GM21786 (cell line): Measurements from ENCODE around the gene ZNF839.
A peak's percentile ranks its signal among the peaks of the same experiment; 100 is the strongest.
"Not testable (repeated sequence)": the region's sequence is repeated elsewhere in the genome, so short reads cannot be mapped to it uniquely, and the experiment has no call there.

Experiments
- ATAC-seq: cut with Tn5 transposase; IDR thresholded peaks from one replicate; pipeline ENCODE4 v1.9.1; 2021; ENCODE audit not compliant: unreplicated experiment

Gene ZNF839

DNA sequence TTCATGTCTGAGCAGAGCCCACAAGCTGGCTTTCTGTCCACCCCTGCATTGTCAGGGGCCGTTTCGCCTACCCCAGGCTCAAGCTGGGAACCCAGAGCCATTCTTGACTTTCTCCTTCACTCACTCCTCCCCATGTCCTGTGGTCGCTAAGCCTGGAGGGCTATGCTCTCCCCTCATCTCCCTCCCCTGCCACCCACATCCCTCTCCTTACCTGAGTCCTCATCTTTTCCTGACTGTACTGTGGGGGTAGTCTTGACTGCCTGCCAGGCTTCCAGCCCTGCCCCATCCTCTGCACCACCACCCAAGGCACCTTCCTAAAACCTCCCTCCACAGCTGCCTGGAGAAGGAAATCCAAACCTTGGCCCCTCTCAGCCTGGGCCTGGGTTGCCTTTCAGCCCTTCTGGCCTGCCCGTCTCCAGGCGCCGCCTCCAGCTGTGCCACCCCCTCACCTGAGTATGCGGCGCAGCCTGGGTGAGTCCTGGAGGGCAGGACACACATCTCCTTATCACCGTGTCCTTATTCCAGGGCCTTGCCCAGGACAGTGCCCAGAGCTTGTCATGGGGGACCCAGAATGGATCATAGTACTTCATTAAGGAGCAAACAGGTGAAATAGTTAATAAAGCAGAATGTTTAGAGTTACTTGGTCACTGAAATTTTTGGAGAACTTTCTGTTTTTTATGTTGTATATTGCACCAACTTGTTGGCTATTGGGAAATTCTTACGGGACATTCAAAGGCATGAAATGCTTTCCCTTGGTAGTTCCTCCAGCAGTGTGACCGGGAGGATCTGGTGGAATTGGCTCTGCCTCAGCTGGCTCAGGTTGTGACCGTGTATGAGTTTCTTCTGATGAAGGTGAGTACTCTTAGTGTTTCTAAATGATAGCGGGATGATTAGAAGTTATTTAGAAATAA is 14.5 kb downstream of the ZNF839 start:
- no peak for ATAC-seq

DNA sequence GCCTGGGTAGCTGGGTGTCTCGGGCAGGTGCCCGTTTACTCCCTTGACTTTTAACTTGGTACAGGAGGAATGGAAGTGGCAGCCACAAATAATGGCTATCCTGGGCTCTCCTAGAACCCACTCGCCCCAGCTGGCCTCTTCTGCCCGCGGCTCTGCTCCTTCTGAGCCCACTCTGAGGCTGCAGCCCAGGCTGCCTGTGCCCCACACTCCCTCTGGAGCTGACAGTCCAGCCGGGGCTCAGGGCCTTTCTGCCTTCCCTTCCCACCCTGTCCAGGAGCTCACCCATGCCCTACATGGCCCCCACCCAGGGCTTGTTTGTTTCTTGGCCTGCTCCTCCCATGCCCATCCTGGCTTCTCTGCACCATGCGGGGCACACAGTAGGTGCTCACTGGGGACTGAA is 15.6 kb downstream of the ZNF839 start:
- ATAC-seq, result no peak

DNA sequence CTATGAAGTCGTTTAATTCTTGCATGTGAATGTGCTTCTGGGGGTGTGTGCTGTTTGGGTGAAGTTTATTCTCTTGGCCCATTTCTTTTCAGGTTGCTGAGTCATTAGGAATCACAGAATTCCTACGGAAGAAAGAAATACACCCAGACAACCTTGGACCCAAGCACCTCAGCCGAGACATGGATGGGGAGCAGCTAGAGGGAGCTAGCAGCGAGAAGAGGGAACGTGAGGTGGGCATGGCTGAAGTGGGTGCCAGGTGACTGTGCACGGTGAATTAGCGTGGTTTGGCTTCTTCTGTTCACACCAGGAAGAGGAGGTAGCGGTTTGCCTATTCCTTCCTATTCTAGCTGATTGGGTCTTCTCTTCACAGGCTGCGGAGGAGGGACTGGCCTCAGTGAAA is 19.2 kb downstream of the ZNF839 start:
- ATAC-seq, result no peak

DNA sequence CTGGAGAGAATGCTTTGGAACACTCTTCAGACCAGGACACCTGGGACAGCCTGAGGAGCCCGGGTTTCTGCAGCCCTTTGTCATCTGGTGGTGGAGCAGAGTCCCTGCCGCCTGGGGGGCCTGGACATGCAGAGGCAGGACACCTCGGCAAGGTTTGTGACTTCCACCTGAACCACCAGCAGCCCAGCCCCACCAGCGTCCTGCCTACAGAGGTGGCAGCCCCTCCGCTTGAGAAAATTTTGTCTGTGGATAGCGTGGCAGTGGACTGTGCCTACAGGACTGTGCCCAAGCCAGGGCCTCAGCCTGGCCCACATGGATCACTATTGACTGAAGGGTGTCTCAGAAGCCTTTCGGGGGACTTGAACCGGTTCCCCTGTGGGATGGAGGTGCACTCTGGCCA is 22.0 kb downstream of the ZNF839 start:
- no peak for ATAC-seq

DNA sequence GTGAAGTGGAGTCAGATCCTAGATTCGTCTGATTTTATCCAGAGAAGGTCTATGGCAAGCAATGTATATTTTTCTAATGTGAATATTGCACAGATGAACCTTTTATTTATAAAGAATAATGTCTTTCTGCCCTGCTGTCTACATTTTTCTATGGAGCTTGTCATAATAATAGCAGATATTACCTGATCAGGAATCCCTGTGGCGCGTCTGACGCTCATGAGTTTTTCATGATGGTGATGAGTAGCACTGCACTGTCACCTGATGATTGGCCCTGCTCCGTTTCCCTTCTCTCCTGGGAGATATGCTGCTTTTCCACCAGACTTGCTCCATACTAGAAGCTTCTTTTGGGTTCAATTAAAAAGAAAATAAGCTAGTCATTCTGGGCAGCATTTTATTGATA is 22.7 kb downstream of the ZNF839 start:
- no peak for ATAC-seq

DNA sequence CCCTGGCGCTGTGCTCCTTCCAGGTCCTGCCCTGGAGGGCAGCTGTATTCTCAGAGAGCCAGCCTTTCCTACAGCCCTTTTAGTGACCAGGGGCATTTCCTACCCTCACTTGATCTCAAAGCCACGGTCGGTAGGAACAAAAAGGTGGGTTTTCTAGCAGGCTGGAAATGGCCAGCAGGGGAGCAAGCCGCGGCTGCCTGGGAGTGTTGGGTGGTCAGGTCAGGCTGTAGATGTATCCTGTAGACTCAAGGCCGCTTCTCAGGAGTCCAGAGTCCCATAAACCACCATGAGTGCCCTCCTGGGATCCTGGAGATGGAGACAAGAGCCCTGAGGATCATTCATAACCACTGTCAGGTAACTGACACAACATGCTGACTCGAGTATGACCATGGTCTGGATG is 24.5 kb downstream of the ZNF839 start:
- ATAC-seq, result no peak

DNA sequence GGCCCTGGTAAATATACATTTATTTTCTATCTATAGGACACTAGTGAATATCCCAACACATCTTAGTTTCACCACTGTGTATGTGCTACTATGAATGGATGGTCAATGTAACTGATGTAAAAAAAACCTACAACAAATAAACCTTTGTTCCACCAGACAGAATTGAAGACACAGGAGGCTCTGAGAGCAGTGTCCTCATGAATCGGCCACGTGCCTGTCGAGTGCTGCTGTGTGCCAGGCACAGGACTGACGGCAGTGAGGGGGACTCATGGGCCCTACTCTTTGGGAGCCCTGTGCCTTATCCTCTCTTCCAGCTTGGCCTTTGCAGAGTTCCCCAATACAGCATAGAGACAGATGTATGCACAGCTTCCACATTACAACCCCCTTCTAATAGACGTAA is 24.9 kb downstream of the ZNF839 start:
- no peak for ATAC-seq

DNA sequence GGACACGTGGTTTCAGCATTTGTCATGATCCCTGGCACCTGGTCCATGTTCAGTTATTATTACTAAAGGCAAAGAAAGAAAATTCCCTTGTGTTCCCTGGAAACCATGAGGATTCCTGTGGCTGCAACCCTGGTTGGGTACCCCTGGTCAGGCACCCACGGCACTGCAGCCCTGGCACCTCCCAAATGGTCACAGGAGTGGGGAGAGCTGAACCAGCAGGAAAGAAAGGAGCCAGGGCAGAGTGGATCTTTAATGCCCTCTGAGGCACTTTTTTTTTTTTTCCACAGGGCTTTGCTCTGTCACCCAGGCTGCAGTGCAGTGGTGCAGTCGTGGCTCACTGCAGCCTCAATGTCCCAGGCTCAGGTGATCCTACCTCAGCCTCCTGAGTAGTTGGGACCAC is 25.7 kb downstream of the ZNF839 start:
- ATAC-seq, result no peak

DNA sequence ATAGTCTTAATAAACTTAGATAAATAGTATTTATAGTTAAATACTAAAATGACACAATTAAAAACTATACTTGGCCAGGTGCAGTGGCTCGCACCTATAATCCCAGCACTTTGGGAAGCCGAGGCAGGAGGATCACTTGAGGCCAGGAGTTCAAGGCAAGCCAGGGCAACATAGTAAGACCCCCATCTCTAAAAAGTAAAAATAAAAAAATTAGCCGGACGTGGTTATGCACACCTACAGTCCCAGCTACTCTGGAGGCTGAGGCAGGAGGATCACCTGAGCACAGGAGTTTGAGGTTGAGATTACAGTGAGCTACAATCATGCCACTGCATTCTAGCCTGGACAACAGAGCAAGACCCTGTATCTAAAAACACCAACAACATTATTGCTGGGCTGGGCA is 27.1 kb downstream of the ZNF839 start:
- ATAC-seq, result no peak

DNA sequence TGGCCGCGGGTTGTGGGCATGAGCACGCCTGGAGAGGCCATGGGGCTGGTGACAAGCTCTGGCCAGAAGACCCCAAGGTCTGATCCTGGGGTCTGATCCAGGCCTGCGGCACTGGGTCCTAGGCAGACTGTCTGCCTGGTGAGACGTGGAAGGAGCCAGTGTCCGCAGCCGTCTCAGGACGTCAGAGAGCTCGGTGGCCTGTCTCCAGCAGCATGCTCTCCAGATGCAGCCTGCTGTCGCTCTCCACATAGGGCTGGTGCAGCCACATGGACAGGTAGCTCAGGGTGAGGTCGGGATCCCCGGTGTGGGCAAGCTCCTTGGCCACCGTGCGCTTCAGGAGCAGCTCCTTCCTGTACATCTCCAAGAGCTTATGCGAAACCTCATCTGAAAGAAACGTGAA is 28.8 kb downstream of the ZNF839 start:
- no peak for ATAC-seq

DNA sequence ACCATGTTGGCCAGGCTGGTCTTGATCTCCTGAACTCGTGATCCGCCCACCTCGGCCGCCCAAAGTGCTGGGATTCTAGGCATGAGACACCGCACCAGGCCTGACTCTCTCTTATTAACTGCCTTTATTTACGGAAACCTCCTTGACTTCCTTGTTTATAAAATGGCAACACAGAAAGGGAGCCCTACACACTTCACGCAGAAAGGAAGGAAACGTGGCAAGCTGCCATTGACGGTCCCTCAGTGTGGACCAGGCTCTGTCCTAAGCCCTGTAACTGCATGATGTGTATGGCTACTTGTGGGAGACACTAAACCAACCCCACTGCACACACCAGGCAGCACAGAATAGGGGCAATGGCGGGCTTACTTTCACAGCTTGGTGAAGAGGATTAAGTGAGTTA is 31.5 kb downstream of the ZNF839 start:
- no peak for ATAC-seq

DNA sequence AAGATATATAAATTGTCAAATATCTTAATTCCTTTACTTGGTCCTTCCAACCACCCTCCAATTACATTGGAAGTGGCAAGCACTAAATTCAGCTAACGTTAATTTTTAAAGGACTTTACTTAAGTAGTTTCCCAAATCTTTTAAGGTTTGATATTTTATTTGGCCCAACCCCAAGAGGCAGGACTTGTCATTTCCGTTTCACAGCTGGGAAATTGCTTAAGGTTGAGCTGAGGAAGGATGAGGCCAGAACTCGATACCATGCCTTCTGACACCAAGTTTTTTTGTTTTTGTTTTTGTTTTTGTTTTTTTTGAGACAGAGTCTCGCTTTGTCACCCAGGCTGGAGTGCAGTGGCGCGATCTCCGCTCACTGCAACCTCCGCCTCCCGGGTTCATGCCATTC is 32.0 kb downstream of the ZNF839 start:
- not testable (repeated sequence) for ATAC-seq

DNA sequence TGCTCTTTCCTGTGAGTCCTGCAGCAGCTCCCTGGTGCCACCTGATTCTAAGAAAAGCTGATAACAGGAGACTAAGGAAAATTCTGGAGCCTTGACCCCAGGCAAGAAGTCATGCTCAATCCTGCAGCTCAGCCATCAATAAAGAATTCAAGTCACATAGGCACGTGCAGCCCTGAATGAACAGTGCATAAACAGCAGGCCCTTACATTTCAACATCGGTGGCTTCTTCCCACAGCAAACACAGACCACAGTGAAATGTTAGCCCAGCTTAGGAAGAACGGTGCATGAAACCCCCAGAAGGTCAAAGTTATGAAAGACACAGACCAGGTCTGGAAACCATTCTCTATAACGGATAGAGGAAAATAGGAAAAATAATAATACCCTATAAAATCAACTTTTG is 32.7 kb downstream of the ZNF839 start:
- no peak for ATAC-seq

DNA sequence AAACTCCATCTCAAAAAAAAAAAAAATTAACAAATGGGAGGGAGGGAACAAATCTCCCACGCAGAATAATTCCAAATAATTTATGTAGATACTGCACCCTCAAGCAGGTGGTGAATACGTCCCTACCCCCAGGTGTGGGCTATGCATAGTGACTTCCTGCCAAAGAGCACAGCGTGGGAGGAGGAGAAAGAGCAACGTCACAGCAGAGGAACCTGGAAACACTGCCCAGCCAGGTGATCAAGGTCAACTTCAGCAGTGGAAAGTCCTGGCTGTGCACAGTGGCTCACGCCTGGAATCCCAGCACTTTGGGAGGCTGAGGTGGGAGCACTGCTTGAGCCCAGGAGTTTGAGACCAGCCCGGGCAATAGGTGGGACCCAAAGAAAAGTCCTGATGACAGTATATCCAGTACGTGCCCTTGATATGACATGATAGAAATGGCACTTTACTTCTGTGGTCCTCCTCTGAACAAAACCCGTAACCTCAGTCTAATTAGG is 33.6 kb downstream of the ZNF839 start:
- no peak for ATAC-seq

DNA sequence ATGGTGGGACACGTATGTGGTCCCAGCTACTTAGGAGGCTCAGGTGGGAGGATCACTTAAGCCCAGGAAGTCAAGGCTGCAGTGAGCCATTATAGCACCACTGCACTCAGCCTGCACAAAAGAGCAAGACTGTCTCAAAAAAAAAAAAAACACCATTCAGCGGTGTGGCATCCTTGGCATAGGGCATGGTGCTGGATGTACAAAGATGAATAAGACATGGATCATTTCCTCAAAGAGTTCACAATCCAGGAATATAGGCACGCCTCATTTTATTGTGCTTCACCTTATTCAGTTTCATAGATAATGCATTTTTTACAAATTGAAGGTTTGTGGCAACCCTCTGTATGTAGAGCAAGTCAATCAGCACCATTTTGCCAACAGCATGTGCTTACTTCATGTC is 36.7 kb downstream of the ZNF839 start:
- no peak for ATAC-seq

DNA sequence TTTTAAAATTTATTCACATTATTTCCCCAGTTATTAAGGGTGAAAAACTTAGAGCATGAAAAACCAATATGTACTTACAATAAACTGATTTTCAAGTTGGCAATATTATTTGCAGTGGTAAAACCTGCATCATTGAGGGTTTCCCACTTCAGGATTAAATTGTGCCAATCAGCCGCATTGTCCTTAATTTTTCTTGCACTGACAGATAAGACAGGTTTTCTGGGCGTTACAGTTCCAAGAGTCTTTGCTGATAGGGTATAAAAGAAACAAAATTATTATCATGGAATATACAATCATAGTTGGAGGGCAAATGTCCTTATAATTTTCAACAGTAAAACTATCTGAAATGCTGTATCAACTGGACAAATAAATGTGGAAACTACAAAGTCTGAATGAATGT is 39.8 kb downstream of the ZNF839 start:
- ATAC-seq, result no peak

DNA sequence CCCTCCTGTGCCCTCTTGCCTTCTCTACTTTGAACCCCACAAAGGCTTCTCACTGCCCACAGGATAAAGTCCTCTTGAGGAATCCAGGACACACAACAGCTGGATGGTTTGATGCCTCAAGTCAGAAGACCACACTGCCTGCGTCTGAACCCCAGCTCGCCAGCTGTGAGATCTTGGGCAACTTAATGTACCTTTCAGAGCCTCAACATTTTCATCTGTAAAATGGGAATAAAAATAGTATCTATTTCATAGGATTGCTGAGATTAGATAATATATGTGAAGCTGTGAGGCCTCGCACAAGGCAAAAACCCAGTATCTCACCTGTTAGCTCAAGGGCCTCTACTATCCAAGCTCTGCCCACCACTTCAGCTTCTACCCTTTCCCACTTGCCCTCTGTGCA is 40.8 kb downstream of the ZNF839 start:
- ATAC-seq, result no peak

DNA sequence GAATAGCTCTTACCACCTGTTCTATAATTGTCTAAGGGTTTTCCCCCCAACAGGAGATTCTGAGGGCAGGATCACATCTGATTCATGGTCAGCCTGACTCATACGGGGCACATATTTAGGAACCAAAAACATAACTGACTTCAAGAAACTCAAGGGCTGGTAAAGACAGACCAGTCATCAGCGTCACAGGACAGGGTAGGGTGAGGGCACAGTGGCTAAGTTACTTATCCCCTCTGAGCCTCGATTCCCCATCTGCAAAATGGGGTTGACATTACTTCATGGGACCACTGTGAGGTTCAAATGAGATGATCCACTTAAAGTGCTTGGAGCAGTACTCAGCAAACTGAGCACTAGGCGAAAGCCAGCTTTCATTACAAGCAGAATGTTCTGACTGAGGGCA is 42.5 kb downstream of the ZNF839 start:
- ATAC-seq, result peak; percentile 42

DNA sequence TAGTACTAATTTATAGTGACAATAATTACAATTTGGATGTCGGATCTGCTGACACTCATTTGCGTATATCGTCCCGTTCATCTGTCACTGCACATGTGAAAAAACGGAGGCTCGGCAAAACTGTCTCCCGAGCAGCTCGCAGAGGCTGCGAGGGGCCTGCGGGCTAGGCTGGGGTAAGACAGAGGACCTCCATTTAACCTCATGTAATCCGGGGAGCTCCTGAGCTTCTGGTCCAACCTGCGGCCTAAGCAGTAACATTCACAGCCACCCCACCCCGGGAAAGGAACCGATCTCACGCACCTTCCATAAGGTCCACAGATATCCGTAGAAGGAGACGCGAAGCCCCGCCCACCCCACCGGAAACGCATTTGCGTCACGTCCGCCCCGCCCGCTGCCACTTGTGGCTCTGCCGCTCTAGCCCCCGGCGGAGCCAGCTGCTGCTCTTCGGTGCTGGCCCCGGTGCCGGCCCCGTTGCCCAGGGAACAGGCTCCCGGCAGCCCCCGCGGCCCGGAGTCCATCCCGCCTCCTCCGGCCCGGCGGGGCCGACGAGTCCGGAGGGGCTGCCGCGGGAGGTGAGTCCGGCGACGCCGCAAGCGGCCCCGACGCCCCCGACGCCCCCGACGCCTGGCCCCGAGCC is 43.1 kb downstream of the ZNF839 start, which contains the start of the genes CINP and TECPR2:
CINP (minus strand) TSS at position 346 of the 637 bp plus-strand sequence; CDS start at position 307, 39 bp downstream.
TECPR2 (plus strand) TSS at position 397 of the 637 bp plus-strand sequence. CDS start 13,781 bp downstream, outside the sequence.
- ATAC-seq, result peak; percentile 92

DNA sequence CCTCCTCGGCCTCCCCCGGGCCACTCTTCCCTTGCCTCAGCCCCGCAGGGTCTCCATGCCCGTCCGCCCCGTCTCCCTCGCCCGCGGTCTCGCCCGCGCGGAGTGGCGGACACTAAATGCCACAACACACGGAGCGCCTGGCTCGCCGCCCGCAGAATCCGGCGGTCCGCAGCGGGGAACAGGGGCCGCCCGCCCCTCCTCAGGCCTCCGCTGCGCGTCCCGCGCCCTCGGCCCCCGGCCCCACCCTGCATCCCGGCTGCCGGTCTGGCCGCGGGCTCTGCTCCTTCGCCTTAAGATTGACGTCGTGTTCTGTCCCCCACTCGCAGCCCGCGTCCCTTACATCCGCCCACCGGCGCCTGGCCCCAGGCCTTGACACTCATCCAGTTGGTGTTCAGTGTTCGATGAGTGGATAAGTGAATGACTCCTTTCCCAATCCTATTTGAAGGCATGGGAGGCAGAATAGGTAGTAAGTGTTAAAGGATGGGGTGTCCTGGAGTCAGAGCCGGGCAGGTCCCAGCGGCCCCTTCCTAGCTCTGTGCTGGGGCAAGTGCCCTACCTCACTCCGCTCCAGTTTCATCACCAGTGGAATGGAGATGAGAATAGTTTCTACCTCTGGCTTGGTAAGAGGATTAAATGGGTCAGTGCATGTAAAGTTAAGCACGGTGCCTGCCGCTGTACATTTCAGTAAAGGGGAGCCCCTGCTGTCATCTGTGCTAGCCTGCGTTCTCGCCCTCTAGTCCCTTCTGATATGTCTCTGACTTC is 43.8 kb downstream of the ZNF839 start:
- ATAC-seq, result peak; percentile 10

DNA sequence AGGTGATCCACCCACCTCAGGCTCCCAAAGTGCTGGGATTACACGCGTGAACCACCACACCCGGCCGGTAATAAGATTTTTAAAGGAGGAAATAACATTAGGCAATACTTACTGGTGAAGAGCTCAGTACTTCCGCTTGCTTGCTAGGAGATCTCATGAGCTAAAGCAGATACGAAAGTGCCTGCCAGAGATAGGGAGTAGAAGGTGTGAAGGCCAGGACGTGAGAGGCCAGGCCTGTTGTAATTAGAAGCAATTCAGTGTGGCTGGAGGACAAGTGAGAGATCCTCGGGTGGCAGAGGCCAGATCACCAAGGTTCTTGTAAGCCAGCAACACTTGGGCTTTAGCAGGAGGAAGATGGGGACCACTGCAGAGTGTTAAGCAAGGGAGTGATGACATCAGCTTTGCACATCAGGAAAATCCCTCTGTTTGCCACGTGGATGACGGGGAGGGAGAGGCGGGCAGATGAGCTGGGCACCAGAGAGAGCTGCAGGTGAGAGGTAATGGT is 50.8 kb downstream of the ZNF839 start:
- ATAC-seq, result no peak
